Endothelial cell of umbilical vein (primary cell): ENCODE results near the gene MAP2K5.

Experiments
- CTCF ChIP-seq, 2 donors: IDR thresholded peaks; 1 replicate in 1 of 2; 2 replicates in 1 of 2; pipeline ENCODE4 v1.5.1; 2011; ENCODE audit warnings: low read length in 2 of 2, mild to moderate bottlenecking in 2 of 2, moderate library complexity in 2 of 2, control low read depth in 1 of 2, inconsistent platforms in 1 of 2, low read depth in 1 of 2; ENCODE audit not compliant: insufficient read depth in 1 of 2; ENCODE audit errors: extremely low read depth in 1 of 2
- FOS ChIP-seq: IDR thresholded peaks from 2 replicates; pipeline ENCODE4 v1.6.1; 2011; ENCODE audit warnings: mild to moderate bottlenecking, low read length, moderate library complexity, borderline replicate concordance; ENCODE audit not compliant: insufficient read depth
- POLR2AphosphoS5 ChIP-seq: IDR thresholded peaks from 2 replicates; pipeline ENCODE4 v1.6.1; 2012; ENCODE audit warnings: low read depth, mild to moderate bottlenecking, control low read depth, low read length, moderate library complexity; ENCODE audit not compliant: insufficient read depth
- TF ChIP-seq, protein P1 (sequence below): IDR thresholded peaks from 2 replicates; pipeline ENCODE4 v1.6.1; 2011; ENCODE audit not compliant: insufficient read depth, insufficient read length

DNA sequence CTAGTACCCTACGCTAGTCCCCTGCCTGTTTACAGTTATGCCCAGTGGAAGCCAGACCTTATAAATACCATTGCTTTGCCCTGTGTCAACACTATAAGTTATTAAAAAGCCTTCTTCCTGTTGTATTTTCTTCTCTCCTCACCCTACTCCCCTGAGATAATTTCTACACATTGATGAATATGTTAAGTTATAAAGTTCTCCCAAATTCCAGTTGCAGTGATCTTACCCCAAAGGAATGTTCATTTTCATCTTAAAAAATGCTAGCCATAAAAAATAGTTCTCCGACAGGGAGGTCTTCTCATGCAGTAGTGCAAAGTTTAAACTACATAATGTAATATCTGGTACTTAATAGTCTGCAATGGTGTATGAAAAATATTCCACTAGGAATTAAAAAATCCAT lies 58.6 kb downstream of the MAP2K5 start:
- no peak for TF ChIP-seq CTCF (IDR thresholded peaks at IDR 0.05; ENCODE audit: extremely low read depth in 1 of 2, insufficient read depth in 1 of 2, low read depth in 1 of 2, low read length in 2 of 2)
- TF ChIP-seq, protein P1, sequence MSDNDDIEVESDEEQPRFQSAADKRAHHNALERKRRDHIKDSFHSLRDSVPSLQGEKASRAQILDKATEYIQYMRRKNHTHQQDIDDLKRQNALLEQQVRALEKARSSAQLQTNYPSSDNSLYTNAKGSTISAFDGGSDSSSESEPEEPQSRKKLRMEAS: no peak
- TF ChIP-seq POLR2AphosphoS5: no peak
- TF ChIP-seq FOS: no peak
